GF-D8 (cell line): Measurements from ENCODE around the gene CYB5R3.

ENCODE experiments used
- DNase-seq: peaks from one replicate; lab custom pipeline; 2025; lab: John Stamatoyannopoulos, UW

CYB5R3 gene

DNA sequence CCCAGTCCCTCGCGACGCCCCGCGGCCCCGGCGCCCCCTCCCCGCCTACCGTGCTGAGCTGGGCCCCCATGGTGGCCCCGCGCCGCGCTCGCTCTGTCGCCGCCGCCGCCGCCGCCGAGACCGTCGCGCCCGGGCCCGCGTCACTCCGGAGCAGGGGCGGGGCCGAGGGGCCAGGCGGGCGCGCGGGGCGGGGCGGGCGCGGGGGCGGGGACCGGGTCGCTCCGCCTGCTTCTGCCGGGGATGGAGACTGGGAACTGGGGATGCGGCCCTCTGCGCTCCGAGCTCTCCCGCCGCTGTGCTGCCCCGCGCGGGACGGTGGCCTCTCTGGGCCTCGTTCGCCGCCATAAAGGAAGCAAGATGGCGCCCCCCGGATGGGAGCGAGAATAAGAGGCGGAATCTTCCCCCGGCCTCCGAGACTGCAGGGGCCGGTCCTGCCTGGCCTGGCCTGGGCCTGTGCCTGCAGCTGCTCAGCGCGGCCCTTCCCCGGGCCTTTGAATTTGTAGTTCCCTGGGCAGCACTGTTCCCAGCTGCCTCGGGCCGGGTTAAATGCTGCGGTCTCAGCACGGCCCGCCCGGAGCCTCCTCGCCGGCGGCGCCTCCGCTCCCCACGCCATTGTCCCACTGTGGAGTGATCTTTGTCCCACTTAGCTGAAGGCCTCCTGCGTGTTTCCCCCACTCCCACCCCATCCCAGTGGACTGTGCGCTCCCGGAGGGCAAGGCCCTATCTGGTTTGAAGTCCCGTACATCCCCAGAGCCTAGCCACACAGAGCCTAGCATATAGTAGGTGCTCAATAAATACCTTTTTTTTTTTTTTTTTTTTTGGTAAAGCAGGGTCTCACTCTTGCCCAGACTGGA lies at the start of gene CYB5R3:
CYB5R3 (minus strand) TSS at position 147 of the 854 bp plus-strand sequence; CDS start at position 70, 77 bp downstream.
- peak; percentile 52 for DNase-seq

DNA sequence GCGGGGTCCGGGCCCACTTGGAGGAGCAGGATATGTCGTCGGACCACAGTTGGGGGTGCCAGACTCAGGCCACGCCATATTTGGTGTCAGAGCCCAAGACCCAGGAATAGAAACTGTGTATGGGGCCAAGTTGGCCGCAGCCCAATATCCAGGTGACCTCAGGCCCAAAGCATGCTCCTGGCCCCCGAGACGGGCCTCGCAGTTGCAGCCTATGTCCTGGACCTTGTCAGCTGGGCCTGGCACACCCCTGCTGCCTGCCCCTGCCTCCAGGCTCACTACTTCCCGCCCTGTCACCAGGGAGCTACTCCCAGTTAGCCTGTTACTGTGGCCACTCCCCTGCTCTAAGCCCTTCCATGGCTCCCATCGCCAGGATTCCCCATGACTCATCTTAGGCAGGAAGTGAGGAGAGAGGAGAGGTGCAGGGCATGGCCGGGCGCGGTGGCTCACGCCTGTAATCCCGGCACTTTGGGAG lies 48.4 kb upstream of the CYB5R3 start:
- DNase-seq: no peak

DNA sequence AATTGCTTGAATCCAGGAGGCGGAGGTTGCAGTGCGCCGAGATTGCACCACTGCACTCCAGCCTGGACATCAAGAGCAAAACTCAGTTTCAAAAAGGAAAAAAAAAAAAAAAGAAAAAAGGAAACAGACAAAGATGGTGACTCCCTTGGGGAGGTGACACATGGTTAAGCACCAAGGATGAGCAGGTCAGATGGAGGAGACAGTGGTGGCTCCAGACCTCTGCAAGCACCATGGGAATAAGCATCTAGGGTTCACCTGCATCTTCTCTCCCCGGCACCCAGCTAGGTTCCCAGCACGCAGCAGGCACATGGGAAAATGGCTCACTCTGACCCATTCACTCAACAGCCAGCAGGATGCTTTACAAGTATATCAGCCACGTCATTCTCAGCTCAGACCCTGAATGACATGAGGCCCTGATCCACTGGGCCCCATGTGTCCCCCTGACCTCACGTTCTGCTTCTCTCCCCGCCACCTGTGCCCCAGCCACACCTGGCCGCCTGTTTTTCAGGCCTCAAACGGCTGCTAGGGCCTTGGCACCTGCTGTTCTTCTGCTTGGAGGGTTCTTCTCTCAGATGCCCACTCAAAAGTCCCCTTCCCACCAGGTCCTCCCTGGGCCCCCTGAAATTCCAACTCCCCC lies 47.3 kb upstream of the CYB5R3 start:
- DNase-seq: no peak

DNA sequence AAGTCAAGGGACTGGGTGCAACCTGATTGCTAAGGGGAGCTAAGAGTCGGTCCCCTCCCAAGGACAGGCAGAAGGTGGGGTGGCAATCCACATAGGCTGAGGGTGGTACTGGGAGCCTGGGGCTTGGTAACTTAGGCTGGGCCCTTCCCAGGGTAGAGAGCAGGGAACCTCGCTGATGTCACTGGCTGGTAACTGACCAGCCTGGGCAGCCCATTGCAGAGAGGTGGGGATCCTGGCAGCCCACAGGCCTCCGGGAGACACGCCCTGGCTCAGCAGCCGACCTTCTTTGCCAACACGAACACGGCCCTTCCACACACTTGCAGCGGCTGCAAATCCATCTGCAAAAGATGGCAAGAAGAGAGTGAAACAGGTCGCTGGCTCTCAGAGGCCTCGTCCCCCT lies 46.1 kb upstream of the CYB5R3 start:
- no peak for DNase-seq

DNA sequence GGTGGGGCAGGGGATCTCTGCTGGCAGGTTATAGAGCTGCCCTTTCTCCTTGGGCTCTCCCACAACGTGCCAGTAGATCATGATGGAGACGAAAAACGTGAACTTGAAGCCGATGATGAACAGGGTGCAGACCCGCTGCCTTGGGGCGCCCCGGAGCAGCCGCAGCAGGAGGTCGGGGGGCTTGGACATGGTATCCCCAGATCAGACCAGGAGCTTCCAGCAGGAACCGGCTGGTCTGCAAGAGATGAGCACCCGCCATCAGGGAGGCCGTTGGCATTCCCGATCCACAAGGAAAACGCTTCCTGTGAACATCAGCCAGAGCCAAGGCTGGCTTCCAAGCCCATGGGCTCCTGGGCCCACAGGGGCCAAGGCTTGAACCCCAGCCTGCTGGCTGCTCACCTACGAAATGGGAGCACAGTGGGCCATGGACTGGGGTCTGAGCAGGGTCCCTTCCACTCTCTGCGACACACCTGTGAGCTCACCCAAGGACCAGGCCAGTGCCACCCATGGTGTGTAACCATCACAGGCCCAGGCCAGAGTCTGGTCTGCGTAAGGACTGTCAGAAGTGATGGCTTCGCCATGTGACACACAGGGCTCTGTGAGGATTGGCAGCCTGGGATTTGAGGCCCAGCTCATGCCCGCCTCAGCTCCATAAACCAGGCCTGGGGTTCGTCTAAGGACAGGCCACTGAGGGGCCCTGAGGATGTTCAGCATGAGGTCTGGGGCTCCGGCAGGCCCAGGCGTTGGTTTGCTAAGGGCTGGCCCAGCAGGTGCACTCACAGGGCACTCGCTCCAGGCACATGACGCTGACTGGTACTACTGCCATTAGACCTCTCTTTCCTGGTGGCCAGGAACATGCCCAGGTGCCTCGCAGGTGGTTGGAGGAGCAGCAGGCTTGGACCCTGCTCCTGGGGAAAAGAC lies 44.8 kb upstream of the CYB5R3 start:
- DNase-seq: no peak

DNA sequence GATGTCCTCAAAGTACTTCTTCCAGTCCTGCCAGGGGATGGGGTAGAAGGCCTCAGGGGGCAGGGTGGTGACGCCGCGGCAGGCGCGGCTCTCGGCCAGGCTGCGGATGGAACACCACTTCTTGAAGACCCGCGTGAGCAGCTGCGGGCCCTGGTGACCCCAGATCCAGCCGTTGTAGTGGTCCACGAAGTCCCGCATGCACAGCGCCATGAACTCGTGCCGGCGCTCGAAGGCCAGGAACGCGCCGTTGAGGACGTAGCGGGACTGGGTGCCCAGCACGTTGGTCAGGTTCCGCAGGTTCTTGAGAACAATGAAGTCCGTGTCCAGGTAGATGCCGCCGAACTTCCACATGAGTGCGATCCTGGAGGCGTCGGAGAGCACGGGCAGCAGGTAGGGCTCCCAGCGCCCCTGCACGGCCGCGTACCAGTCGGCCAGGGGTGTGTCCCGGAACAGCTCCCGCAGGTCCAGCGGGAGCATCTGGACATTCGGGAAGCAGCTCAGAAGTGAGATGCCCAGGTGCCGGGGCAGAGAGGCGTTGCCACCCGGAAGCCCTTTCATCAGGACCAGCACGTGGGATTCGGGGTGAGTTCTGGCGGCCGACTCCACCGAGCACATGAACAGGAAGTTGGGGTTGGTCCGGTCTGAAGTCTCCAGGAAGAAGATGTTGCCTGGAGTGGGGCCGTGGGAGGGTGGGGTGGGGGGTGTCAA lies 44.0 kb upstream of the CYB5R3 start:
- DNase-seq: no peak

DNA sequence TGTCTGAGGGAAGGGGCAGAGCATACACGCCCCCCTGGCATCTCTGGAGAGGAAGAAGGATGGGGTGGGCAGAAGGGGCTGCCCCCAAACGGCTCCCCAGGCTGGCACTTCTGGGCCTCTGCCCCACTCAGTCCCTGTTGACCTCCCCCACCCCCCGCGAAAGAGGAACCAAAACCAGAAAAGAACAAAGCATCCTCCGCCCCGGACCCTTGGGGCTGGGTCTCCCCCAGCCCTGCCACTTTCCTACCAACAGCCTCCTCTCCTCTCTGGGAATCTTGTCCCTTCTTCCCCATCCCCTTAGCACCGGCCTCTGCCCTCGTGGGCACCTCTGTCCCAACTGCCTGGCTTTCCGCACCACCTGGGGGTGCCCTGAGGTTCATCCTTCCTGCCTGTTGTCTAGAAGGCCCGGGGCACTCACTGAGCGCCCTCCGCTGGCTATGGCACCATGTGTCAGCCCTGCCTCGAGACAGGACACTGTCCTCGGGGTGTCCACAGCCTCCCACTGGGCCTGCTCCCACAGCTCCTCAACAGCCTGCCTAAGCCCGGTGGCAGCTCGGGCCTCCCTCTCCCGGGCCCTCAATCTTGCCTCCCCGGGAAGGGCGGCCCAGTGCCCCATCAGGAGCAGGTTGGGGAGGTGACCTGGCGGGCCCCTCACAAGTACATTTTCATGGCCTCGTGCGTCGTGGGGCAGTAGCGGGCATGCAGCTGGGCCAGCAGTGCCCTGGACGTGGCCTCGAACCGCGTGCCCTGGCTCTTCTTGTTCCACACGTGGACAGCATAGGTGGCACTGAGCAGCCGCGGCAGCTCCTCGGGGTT lies 43.3 kb upstream of the CYB5R3 start:
- DNase-seq: no peak

DNA sequence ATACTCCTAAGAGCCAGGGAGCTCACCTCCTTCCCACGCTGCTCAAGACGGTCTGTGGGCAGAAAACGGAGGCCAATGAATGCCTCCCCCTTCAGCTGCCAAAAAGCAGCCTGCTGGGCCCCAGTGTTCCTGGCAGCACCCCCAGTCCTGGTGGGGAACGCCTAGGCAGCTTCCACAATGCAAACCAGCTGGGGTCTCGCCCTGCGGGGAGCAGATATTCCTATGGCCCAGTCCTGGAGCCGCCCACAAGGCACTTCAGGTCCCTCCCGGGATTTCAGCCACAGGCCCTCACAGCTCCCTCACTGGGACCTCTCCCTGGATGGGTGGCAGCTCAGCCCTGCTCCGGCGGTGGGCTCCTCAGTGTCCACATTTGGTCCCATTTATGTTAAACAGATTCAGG lies 42.2 kb upstream of the CYB5R3 start:
- no peak for DNase-seq

DNA sequence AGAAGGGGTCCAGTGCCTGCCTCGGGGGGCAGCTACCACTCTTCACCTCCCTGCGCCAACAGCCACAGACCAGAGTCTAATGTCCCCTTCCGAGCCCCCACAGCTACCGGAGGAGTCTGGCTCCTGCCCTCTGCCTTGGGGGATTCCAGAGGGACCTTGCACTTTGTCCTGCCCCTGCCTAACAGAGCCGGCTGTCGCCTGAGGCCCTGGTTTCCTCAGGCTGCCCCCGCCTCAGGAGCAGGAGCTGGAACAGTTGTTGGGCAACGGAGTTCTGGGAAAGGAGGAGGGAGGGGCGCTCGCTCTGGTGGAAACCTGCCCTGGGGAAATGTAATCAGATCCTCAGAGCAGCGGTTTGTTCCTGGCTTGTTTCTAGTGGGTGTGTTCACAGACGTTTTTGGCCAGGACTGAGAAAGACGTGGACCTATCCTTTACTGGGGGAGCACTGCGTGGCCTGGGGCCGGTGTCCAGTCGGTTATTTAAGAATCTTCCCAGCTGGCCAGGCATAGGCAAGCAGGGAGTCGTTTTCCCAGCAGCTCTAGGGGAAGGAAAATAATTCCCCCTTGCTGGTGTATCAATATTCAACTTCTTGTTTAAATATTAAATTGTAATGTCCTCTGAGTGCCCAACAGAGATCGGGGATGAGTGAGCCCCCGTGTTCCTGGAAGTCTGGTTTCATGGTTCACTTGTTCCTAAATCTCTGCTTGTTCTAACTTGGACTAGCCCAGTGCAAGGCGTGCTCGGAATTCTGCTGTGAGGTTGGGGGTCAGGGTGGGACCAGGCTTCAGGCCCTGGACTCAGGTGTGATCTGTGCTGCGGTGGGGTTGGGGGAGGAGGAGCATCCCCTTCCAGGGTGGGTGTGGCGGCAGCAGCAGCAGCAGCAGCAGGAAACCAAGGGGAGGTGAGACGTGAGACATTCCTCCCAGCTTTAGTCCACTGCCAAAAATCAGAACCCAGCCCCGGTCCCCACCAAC lies 39.3 kb upstream of the CYB5R3 start:
- peak; percentile 23 for DNase-seq

DNA sequence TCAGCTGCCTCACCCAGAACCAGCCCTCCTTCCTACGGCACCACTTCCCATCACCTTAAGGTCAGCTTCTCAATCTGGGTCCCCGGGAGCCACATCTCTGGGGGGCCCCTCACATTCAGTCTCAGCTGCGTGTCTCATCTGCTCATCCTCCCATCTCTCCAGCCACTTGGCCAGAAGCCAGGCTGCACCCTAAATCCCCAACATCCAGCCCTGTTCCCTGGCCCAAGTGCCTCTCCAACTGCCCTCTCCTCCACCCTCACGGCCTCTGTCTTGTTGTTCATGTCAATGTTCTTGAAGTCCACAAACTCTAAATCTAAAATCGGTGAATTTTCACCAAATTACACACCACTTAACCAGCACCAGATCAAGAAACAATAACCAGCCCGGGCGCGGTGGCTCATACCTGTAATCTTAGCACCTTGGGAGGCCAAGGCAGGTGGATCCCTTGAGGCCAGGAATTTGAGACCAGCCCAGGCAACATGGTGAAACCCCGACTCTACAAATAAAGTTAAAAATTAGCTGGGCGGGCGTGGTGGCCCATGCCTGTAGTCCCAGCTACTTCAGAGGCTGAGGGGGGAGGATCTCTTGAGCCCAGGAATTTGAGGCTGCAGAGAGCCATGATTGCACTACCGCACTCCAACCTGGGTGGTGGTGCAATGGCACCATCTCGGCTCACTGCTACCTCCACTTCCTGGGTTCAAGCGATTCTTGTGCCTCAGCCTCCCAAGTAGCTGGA lies 37.7 kb upstream of the CYB5R3 start:
- no peak for DNase-seq

DNA sequence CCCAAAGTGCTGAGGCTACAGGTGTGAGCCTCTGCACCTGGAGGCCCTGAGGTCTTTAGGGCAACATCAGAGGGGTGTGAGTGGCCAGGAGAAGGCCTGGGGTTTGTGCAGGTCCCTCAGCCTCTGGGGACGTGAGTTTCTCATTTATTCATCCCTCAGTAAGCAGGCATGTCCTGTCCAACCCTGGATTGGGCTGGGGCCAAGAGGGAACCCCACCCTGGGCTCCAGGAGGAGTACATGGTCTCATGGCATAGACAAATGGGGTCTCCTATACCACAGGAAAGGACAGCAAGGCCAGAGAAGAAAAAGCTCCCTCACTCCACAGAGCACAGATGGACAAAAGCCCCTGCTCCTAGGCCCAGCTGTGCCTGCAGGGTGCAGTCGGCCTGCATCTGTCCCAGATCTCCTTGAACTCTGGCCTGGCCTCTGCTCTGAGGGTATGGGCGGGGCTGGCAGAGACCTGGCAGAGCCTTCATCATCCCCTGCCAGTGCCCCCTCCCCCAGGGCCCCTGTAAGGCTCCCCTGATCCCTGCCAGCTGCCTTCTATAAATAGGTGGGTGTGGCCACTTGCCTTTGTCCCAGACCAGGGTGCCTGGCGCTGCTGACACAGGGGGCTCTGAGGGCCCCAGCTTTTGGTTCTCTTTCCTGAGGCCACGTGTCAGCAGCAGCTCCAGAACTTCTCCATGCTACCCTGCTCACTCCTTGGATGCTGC lies 36.9 kb upstream of the CYB5R3 start:
- no peak for DNase-seq

DNA sequence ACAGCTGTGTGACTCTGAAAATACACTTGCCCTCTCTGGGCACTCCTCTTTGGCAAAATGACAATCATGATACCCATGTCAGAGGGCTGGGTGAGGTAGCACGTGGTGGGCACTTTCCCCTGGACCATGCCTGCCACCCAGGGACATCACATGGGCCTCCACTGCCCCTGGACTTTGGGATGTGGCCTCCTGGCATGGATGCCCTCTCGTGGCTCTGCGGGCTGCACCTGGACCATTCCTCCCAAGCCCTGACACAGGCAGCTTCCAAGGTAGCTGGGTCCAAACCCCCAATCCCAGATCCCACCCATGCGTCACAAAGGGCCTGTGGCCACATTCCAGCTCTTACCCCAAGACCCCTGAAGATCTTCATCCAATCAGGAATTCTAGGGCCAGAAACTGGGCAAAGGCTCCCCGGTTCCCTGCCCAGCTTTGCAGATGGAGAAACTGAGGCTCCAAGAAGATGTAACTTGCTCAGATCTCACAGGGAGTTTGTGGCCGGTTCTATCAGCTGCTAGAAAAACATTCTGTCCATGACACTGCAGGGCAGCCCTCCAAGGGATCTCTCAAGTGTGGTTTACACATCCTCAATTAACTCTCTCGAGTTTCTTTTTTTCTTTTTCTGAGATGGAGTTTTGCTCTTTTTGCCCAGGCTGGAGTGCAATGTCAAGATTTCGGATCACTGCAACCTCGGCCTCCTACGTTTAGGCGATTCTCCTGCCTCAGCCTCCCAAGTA lies 35.4 kb upstream of the CYB5R3 start:
- DNase-seq: no peak

DNA sequence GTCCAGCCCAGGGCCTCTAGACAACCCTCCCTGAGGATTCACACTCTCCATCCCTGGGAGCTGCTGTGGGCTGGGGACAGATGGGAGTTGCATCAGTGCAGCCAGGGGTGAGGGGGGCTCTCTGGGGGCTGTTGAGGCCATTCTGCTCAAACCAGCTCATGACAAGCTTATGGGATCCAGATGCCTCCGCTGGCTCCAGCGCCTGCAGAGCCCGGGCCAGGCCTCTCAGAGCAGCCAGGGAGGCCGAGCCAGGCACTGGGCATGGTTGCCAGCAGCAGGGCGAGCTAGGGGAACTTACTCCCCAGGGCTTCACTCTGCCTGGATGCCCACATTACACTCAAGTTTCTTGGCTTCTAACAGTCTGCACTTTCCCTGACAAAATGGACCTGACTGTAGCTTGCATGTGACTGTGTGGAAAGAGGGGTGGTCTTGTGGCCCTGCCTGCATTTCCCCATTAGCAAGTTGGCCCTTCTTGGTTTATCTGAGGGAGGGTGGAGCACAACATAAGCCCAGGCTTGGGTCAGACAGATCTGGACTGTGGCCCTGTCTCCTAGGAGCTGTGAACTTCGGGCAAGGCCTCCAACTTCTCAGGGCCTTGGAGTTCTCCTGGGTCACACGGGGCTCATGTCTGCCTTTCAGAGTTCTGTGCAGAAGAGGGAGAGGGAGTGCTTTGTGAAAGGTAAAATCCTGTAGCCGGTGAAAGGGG lies 34.5 kb upstream of the CYB5R3 start:
- no peak for DNase-seq

DNA sequence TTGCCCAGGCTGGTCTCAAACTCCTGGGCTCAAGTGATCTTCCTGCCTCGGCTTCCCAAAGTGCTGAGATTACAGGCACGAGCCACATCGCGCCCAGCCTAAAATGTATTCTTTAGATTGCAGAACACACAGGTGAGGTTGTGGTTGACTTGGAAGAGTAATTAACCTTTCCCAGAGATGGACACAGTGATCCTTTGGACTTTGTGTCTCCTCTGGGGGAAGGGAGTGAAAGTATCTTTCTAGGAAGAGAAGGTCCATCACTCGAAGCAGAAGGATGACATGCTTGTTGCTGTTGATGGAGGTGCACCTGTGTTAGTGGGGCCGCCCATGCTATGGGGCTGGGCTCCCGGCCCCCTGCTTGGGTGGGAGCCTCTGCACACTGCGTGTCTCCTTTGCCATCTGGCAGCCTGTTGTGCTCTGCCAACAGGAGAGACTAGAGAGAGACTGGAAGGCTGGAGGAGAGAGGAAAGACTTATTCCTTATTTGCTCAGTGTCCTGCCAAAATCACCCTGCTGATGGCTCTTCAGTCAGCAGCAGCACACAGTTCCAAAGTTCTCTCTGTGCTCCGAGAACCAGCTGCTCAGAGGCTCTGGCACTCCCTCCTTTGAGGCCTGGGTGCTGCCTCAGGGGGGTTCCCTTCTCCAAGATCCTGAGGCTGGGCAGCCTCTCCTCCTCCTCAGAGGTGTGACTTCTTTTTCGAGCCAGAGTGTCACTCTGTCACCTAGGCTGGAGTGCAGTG lies 33.1 kb upstream of the CYB5R3 start:
- no peak for DNase-seq

DNA sequence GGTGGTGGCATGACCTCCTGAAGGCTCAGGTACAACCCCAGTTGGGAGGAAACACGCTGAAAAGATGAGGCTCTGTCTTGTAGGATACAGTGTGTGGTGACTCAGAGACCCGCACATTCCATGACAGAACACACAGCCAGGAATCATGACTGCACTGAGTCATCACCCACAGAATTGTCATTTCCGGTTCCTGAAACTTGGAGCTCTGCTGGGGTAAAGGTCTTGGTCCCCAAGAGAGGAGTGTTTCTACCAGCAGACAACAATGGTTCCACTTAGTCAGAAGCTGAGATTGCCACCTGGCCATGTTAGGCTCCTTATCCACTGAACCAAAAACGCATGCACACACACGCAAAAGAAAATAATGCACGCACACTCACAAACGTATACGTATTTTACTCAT lies 31.5 kb upstream of the CYB5R3 start:
- no peak for DNase-seq

DNA sequence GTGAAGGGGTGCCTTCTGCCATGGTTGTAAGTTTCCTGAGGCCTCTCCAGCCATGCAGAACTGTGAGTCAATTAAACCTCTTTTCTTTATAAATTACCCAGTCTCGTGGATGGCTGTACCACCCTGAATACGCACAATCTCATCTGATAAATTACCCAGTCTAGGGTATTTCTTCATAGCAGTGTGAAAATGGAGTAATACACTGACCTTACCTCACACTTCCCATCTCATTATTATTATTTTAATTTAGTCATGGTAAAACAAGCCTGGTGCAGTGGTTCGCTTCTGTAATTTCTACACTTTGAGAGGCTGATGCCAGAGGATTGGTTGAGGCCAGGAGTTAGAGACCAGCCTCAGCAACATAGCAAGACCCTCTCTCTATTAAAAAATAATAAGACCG lies 30.5 kb upstream of the CYB5R3 start:
- DNase-seq: no peak
